ENCODE data around the gene GIMAP7.
"Not testable (repeated sequence)": the region's sequence is repeated elsewhere in the genome, so short reads cannot be mapped to it uniquely, and the experiment has no call there.

The GIMAP7 gene

GRCh38 chr7:150515248-150516147 lies 826 bp downstream of the GIMAP7 start:
- no peak for DNase-seq

- no peak for DNase-seq
These were observed 2.5 kb downstream of the GIMAP7 start for GRCh38 chr7:150516956-150517745.

DNA sequence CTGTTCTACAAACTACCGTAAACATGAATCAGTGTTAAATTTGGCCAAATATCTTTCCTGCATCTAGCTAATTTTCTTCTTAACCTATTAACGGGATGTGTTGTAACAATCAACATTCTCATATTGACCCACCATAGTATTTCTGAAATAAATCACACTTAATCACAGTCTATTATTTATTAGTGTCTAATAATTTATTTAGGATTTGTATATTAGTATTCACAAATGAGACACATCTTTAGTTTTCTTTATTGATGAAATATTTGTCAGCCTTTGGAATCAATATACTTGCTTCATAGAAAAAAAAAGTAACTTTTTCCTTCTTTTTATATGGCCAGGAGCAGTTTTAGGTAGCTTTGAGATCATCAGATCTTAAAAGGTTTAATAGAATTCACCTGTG lies 4.6 kb downstream of the GIMAP7 start:
- no peak for DNase-seq

GRCh38 chr7:150520145-150520544 lies 5.5 kb downstream of the GIMAP7 start:
- DNase-seq = no peak

- DNase-seq = not testable (repeated sequence)
These were observed 8.3 kb downstream of the GIMAP7 start for GRCh38 chr7:150522931-150523330.

DNA sequence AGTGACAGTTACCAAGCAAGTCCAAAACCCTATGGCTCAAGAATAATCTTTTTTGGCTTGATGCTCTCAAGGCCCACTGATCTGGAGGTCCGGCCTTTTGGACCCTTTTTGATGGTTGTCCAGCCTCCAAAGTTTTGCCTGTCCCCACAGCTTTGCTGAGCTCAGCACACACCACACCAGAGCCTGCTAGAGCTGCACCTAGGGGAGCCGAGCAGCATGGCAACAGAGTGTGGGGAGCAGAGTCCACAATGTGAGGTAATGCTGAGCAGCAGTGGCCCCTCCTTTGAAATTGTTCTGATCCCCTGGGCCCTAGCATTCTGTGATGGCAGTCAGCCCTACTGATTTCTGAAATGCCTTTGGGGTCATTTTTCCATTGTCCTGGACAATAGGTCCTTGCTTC lies 9.3 kb downstream of the GIMAP7 start:
- no peak for DNase-seq

DNA sequence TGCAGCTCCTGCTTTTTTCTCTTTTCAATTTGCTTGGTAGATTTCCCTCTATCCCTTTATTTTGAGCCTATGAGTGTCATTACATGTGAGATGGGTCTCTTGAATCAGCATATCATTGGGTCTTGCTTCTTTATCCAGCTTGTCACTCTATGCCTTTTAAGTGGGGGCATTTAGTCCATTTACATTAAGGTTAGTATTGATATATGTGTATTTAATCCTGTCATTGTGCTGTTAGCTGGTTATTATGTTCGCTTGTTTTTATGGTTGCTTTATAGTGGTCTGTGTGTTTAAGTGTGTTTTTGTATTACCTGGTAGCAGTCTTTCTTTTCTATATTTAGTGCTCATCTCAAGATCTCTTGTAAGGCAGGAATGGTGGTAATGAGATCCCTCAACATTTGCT lies 17.0 kb downstream of the GIMAP7 start:
- no peak for DNase-seq

- DNase-seq = no peak
These were observed 23.6 kb downstream of the GIMAP7 start for GRCh38 chr7:150538259-150538658.

GRCh38 chr7:150553163-150553562 lies 38.5 kb downstream of the GIMAP7 start:
- no peak for DNase-seq

- DNase-seq = no peak
These were observed 42.0 kb downstream of the GIMAP7 start for GRCh38 chr7:150556521-150557138.

DNA sequence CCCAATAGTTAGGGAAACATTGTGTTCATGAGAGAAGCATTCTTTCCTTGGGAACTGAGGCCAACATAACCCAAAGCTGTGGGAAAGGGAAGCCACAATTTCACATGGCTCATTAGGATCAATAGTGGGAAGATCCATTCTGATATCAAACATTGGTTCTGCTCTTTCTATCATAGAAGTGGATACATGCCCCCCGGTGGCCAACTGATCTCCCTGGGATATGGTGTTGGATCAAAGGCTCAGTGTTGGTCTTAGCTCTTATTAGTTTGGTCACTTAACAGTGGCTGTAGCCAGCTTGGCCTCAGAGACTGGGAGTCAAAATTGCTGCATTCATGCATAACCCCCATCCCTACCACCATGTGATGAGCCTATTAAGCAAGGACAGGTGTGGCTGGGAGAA lies 45.8 kb downstream of the GIMAP7 start:
- DNase-seq = no peak

DNA sequence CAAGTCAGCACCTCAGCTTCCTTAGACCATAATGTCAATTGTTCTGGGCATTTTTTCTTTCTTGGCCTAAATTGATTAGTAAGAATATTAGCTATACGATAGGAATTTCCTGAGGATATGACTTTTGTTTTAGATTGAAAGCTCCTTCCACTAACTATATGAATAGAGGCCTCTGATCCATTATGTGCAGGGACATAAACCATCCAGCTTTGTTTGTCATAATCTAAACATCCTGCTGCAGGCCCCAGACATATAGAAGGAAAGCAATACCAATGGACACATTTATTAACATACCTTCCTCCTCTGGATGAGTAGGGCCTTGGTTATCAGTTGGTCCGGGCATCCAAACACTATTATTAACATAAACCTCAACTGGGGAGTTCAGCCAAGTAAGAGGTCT lies 48.2 kb downstream of the GIMAP7 start:
- no peak for DNase-seq

DNA sequence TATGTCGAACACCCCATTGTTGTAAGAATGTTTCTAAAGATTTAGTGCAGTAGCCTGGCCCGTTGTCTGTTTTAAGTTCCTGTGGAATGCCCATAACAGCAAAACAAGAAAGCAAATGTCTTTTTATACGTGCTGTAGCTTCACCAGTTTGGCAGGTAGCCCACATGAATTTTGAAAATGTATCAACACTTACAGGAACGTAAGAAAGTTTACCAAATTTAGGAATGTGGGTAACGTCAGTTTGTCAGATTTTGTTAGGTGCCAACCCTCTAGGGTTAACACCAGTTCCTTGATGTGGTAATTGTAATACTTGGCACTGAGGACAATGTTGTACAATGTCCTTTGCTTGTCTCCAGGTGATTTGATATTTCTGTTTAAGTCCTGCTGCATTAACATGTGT lies 49.3 kb downstream of the GIMAP7 start:
- DNase-seq = no peak

GRCh38 chr7:150564566-150564965 lies 49.9 kb downstream of the GIMAP7 start:
- DNase-seq = no peak

DNA sequence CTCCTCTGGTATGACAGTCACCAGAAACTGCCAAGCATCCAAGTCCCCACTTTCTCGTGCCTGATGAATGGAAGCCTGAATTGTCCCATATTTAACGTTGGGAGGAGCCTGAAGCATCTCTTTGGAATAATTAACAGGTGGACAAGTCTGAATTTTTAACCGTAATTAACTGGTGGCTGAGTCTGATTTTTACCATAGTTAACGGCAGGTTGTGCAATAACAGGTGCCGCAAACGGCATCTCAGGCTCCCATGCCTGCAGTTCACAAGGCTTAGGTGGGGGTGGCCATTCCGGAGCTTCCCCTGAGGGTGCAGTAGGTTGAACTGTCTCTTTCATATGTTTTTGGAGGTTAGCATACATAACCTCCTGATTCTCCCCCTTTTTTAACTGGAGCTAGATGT lies 50.6 kb downstream of the GIMAP7 start:
- no peak for DNase-seq

- no peak for DNase-seq
These were observed 51.5 kb downstream of the GIMAP7 start for GRCh38 chr7:150566123-150566522.

- DNase-seq = no peak
These were observed 51.9 kb downstream of the GIMAP7 start for GRCh38 chr7:150566572-150566971.

DNA sequence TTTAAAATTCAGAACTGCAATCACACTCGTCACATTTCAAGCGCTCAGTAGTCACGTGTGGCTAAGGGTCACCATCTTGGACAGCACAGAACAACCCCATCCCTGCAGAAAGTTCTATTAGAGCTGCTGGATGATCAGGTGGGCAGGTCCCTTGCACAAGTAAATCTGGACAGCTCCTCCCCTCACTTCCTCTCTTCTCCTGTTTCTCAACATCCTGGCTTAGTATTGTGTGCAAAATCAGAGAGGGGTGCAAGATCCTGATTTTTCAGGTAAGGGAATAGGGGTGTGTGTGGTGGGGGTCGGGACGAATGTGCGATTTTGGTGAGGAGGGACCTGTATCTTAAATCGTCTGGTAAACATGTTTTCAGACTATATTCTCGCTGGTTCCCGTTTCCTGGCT lies 52.5 kb downstream of the GIMAP7 start, which contains the start of gene GIMAP4:
Gene GIMAP4 (plus strand): TSS at position 222 of the 400 bp plus-strand sequence. CDS start 2,512 bp downstream, outside the sequence.
- peak; percentile 7 for DNase-seq

- no peak for DNase-seq
These were observed 53.2 kb downstream of the GIMAP7 start for GRCh38 chr7:150567871-150568301.

GRCh38 chr7:150568714-150569113 lies 54.0 kb downstream of the GIMAP7 start:
- no peak for DNase-seq

DNA sequence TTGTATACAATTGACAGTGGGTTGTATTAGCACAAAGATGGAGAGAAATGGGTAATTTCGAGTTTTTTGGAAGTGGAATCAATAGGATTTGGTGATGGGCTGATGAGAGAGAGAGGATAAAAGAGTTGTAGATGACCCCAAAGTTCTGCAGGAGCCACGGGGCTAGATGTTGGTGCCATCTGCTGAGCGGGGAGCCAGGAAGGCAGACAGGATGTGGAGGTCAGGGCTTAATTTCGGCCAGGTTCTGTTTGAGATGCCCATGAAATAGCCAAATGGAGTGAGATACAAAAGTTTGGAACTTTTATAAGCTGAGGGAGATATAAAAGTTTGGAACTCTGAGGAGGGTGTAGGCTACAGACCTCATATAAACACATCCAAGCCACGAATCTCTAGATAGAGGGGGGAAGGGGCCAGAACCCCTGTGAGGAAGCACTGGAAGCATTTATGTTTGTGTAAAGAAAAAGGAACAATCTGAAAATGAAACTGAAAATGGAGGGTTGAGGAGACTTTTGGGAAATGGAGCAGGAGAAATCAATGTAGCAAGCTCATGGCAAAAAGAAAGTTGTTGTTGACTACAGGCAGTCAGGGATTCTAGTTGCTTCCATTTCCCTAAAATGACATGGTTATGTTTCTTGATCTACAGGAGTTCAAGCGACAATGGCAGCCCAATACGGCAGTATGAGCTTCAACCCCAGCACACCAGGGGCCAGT lies 54.7 kb downstream of the GIMAP7 start:
- DNase-seq = no peak

Measured in midbrain (tissue), 1 donor.